Peyer's patch (tissue), 4 donors: ENCODE results near the gene ALG3.

ENCODE experiments used
- CTCF ChIP-seq, 6 experiments: fragments of 450-650 bp in 4 of 6; fragments of 200-600 bp in 2 of 6; sonication (generic) in 1 of 6; IDR thresholded peaks; one replicate each; pipeline ENCODE4 v1.5.1; 2017 to 2019; ENCODE audit warnings: antibody characterized with exemption in 6 of 6, mild to moderate bottlenecking in 3 of 6, moderate library complexity in 1 of 6
- POLR2A ChIP-seq, 2 donors: fragments of 450-650 bp; IDR thresholded peaks; one replicate each; pipeline ENCODE4 v1.5.1; 2017; ENCODE audit warnings: antibody characterized with exemption in 2 of 2, mild to moderate bottlenecking in 2 of 2, moderate library complexity in 2 of 2

DNA sequence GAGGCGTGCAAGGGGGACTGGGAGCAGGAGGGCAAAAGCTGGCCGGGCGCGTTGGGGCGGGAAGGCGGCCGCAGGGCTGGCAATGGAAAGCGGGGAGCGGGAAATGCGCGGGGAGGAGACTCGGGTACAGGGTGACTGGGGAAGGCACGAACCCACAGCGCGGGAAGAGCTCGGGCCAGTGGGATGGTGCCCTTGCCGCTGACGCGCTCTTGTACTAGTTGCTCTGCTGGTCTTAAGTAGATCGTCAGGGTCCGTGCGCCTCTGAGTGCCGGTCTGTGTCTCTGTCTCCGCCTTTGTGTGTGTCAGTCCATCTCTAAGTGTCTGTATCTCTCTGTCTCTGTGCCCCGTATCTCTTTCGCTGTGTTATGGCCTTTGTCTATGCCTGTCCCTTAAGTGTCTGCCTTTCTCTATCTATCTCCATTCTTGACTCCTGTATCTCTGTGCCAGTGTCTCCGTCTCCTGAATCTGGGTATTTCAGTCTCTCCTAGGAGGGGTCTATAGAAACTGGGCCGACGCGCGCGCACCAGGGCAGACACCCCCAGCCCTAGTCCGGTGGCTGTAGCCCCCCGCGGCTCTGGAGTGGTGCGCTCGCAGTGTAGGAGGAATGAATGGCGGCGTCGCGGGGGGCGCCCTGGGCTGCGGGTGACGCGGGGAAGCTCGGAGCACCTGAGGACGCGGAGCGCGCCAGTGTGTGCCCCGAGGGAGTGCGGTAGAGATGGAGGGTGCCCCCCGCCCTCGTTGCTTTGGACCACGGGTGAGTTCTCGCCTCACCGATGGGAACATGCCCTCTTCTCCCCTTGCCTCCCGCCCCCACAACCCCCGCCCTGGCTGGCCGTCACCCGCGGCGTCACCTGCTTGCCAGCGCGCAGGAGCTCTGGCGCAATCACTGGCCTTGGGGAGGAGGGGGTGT, 13.3 kb upstream of the ALG3 start:
- TF ChIP-seq CTCF (IDR thresholded peaks at IDR 0.05) (no peak), POLR2A (IDR thresholded peaks at IDR 0.05) (no peak)
